Mesenchymal stem cell (in vitro differentiated cells and primary cell): ENCODE results near the gene MYOCOS.

Experiments used
- DNase-seq: peaks from one replicate; pipeline ENCODE4 v3.0.0-alpha.2; 2013
- H2AFZ ChIP-seq: one replicate; pipeline ENCODE4 v1.6.1; 2013; ENCODE audit warnings: low read depth, mild to moderate bottlenecking, control low read depth, inconsistent platforms, low read length, moderate library complexity
- H2AK5ac ChIP-seq: 2 replicates; pipeline ENCODE4 v1.6.1; 2013; ENCODE audit warnings: low read length, moderate library complexity, mild to moderate bottlenecking, inconsistent platforms; ENCODE audit not compliant: severe bottlenecking
- H2BK120ac ChIP-seq: one replicate; pipeline ENCODE4 v1.6.1; 2013; ENCODE audit warnings: low read depth, mild to moderate bottlenecking, inconsistent platforms, low read length, moderate library complexity
- H2BK12ac ChIP-seq, 2 experiments: one replicate each; pipeline ENCODE4 v1.6.1; 2013; ENCODE audit warnings: inconsistent platforms in 2 of 2, low read length in 2 of 2, mild to moderate bottlenecking in 2 of 2, moderate library complexity in 2 of 2, control low read depth in 1 of 2
- H2BK15ac ChIP-seq: one replicate; pipeline ENCODE4 v1.6.1; 2013; ENCODE audit warnings: mild to moderate bottlenecking, low read depth, inconsistent platforms; ENCODE audit not compliant: poor library complexity, severe bottlenecking
- H2BK5ac ChIP-seq: 2 replicates; pipeline ENCODE4 v1.6.1; 2013; ENCODE audit warnings: low read depth, mild to moderate bottlenecking, low read length, control low read depth, inconsistent platforms; ENCODE audit not compliant: poor library complexity, severe bottlenecking
- H3K14ac ChIP-seq, 2 experiments: one replicate each; pipeline ENCODE4 v1.6.1; 2013; ENCODE audit warnings: inconsistent platforms in 2 of 2, low read length in 2 of 2, control low read depth in 1 of 2, mild to moderate bottlenecking in 1 of 2, moderate library complexity in 1 of 2
- H3K18ac ChIP-seq, 2 experiments: one replicate each; pipeline ENCODE4 v1.6.1; 2013; ENCODE audit warnings: inconsistent platforms in 2 of 2, low read length in 2 of 2, control low read depth in 1 of 2, low read depth in 1 of 2, mild to moderate bottlenecking in 1 of 2
- H3K23ac ChIP-seq, 2 experiments: one replicate each; pipeline ENCODE4 v1.6.1; 2013; ENCODE audit warnings: inconsistent platforms in 2 of 2, low read length in 2 of 2, mild to moderate bottlenecking in 2 of 2, moderate library complexity in 2 of 2, control low read depth in 1 of 2
- H3K27ac ChIP-seq: 2 replicates; pipeline ENCODE4 v1.5.1; 2013; ENCODE audit warnings: mild to moderate bottlenecking, moderate library complexity, low read length, control low read depth, inconsistent platforms; ENCODE audit not compliant: poor library complexity, severe bottlenecking
- H3K27me3 ChIP-seq, 2 experiments: 2 replicates each; pipeline versions ENCODE4 v1.6.1 to v1.7.0; 2013; ENCODE audit warnings: low read length in 2 of 2, mild to moderate bottlenecking in 2 of 2, moderate library complexity in 2 of 2, control low read depth in 1 of 2, inconsistent platforms in 1 of 2; ENCODE audit not compliant: control insufficient read depth in 1 of 2, insufficient read depth in 1 of 2
- H3K36me3 ChIP-seq, 2 experiments: 2 replicates each; pipeline versions ENCODE4 v1.6.1 to v1.7.0; 2013; ENCODE audit warnings: low read length in 2 of 2, control low read depth in 1 of 2, inconsistent platforms in 1 of 2, low read depth in 1 of 2, mild to moderate bottlenecking in 1 of 2; ENCODE audit not compliant: insufficient read depth in 2 of 2, control insufficient read depth in 1 of 2
- H3K4ac ChIP-seq, 2 experiments: one replicate each; pipeline ENCODE4 v1.6.1; 2013; ENCODE audit warnings: inconsistent platforms in 2 of 2, low read length in 2 of 2, mild to moderate bottlenecking in 2 of 2, moderate library complexity in 2 of 2, control low read depth in 1 of 2, low read depth in 1 of 2
- H3K4me1 ChIP-seq: 2 replicates; pipeline ENCODE4 v1.6.1; 2013; ENCODE audit warnings: low read depth, low read length, control low read depth; ENCODE audit not compliant: control insufficient read depth, insufficient read depth
- H3K4me2 ChIP-seq: 2 replicates; pipeline ENCODE4 v1.6.1; 2013; ENCODE audit warnings: low read length, mild to moderate bottlenecking, inconsistent platforms; ENCODE audit not compliant: poor library complexity, severe bottlenecking
- H3K4me3 ChIP-seq, 2 experiments: 2 replicates each; pipeline versions ENCODE4 v1.5.1 to v1.7.0; 2013; ENCODE audit warnings: low read length in 2 of 2, mild to moderate bottlenecking in 2 of 2, control low read depth in 1 of 2, low read depth in 1 of 2; ENCODE audit not compliant: insufficient read depth in 1 of 2
- H3K79me1 ChIP-seq: replicated peaks from 2 replicates; pipeline ENCODE4 v1.6.1; 2013; ENCODE audit warnings: mild to moderate bottlenecking, control low read depth, low read length, inconsistent platforms; ENCODE audit not compliant: poor library complexity, severe bottlenecking
- H3K9ac ChIP-seq: 2 replicates; pipeline ENCODE4 v1.7.0; 2013; ENCODE audit warnings: mild to moderate bottlenecking, low read length, moderate library complexity
- H3K9me3 ChIP-seq: 2 replicates; pipeline ENCODE4 v1.7.0; 2013; ENCODE audit warnings: mild to moderate bottlenecking, low read length; ENCODE audit not compliant: control insufficient read depth
- H4K8ac ChIP-seq: one replicate; pipeline ENCODE4 v1.6.1; 2013; ENCODE audit warnings: inconsistent platforms, mild to moderate bottlenecking, low read length, moderate library complexity
- H4K91ac ChIP-seq: one replicate; pipeline ENCODE4 v1.6.1; 2013; ENCODE audit warnings: mild to moderate bottlenecking, low read length, inconsistent platforms
- WGBS: methylation state at CpG from one replicate; pipeline ENCODE4 v1.1.7; 2013; ENCODE audit warnings: mixed read lengths; 5-methylcytosine and 5-hydroxymethylcytosine counted together

Gene MYOCOS

DNA sequence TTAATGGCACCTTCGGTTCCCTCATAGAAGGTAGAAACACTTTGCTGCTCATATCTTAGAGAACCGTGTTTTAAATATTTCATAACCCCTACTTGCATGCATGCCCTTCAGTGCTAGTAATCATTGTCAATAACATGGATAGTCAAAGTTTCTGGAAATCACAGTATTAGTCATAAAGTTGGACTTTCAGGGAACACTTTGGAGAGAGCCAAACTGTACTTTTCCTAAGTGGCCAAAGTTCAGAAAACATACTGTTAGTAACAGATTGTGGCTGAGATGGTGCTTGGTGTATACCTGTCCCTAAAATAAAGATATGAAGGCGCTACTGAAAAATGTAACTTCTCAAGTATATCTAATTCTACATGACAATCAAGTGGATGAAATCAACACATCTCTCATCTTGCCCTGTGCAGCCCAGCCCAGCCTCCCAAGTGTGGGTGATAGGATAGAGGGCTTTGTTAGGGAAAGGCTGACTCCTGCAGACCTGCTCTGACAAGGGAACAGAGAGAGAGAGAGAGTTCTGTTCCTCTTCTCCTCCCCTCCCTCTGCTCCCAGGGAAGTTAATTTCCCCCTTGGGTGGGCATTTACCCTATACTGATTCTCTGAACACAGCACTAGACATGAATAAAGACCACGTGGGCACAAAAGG is 16.0 kb downstream of the MYOCOS start:
- Histone ChIP-seq H2BK120ac (no peak overlapping the region), H3K4me3 (no peak overlapping the region), H2AK5ac (no peak overlapping the region), H3K27me3 (peaks cover 0 to 9% of the 10 kb centered on the region in 2 experiments), H2BK5ac (no peak overlapping the region), H3K27ac (no peak overlapping the region), H4K91ac (no peak overlapping the region), H3K23ac (no peak overlapping the region), H3K4ac (no peak overlapping the region), H3K9ac (peak overlapping the region; percentile 50), H3K4me1 (no peaks in the 10 kb centered on the region), H2BK15ac (no peak overlapping the region), H2BK12ac (no peak overlapping the region), H3K79me1 (no peaks in the 10 kb centered on the region), H2AFZ (no peak overlapping the region), H3K18ac (no peak overlapping the region), H3K14ac (no peak overlapping the region), H4K8ac (no peak overlapping the region), H3K9me3 (no peaks in the 10 kb centered on the region), H3K36me3 (no peaks in the 10 kb centered on the region), H3K4me2 (no peak overlapping the region)
- 75% methylated on average over 2 of the region's 4 CpGs for WGBS
- DNase-seq: no peak

DNA sequence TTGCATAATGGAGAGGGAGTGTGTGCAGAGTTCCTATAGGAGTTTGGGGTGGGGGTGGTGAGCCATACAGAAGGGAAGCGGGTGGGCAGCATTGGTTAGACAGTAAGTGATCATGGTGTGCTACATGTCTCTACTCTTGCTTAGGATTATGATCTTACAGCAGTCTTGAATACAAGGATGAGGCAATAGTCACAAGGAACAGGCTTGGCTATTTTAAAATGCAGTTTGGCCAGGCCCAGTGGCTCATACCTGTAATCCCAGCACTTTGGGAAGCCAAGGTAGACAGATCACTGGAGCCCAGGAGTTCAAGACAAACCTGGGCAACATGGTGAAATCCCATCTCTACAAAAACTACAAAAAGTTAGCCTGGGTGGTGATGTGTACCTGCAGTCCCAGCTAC is 18.2 kb downstream of the MYOCOS start:
- H3K36me3 ChIP-seq: no peaks in the 10 kb centered on the region
- no peak overlapping the region for H3K4me2 ChIP-seq
- no peak overlapping the region for H3K9ac ChIP-seq
- H3K27me3 ChIP-seq: peaks cover 0 to 10% of the 10 kb centered on the region in 2 experiments
- H3K4me1 ChIP-seq: peaks cover 2% of the 10 kb centered on the region
- no peak for DNase-seq
- H2BK5ac ChIP-seq: no peak overlapping the region
- H3K9me3 ChIP-seq: no peaks in the 10 kb centered on the region
- no peak overlapping the region for H3K4ac ChIP-seq
- no peak overlapping the region for H3K27ac ChIP-seq
- no peak overlapping the region for H2AFZ ChIP-seq
- WGBS: 90% methylated on average over 1 of the region's 1 CpG
- H2BK120ac ChIP-seq: no peak overlapping the region
- H3K14ac ChIP-seq: no peak overlapping the region
- H4K8ac ChIP-seq: no peak overlapping the region
- H2AK5ac ChIP-seq: no peak overlapping the region
- no peaks in the 10 kb centered on the region for H3K79me1 ChIP-seq
- H2BK15ac ChIP-seq: no peak overlapping the region
- no peak overlapping the region for H3K18ac ChIP-seq
- no peak overlapping the region for H3K4me3 ChIP-seq
- H4K91ac ChIP-seq: no peak overlapping the region
- H2BK12ac ChIP-seq: no peak overlapping the region
- H3K23ac ChIP-seq: no peak overlapping the region

DNA sequence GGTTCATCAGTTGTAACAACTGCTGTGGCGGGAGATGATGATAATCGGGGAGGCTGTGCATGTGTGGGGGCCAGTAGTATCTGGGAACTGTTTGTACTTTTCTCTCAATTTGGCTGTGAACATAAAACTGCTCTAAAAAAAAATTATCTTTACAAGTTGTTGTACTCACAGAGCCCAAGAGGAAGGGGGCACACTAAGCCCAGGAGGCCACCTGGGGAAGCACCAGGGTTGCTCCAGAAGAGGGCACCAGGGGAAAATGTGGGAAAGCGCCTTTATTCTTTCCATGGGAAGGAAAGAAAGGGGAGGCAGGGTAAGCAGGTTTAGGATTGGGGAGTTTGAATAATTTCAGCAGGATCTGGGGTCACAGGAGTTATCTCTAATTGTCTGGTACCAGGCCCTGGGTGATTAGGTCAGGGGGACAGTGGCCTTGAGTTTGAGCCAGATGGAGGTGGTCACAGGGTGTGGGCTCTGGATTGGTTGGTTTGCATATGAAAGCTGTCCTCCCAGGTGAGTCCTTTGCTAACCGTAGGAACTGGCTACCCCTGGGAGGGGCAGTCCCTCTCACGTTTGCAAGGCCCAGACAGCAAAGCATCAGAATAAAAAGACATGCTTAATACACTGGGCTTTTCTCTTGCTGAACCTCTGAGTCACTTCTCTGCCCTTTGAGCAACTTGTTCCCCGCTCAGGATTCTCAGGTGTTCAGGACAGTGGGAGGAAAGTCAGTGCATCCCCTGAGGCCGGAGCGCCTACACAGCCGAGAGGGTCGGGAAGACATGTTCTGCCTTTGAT is 19.2 kb downstream of the MYOCOS start:
- peaks cover 0 to 10% of the 10 kb centered on the region in 2 experiments for H3K27me3 ChIP-seq
- no peak overlapping the region for H3K18ac ChIP-seq
- no peak overlapping the region for H3K27ac ChIP-seq
- no peak overlapping the region for H3K23ac ChIP-seq
- H2BK120ac ChIP-seq: no peak overlapping the region
- H3K4ac ChIP-seq: no peak overlapping the region
- H3K4me3 ChIP-seq: no peak overlapping the region
- H3K4me1 ChIP-seq: peaks cover 3% of the 10 kb centered on the region
- no peak overlapping the region for H4K91ac ChIP-seq
- H2AFZ ChIP-seq: no peak overlapping the region
- H3K9me3 ChIP-seq: no peaks in the 10 kb centered on the region
- H3K14ac ChIP-seq: no peak overlapping the region
- H2AK5ac ChIP-seq: no peak overlapping the region
- H4K8ac ChIP-seq: no peak overlapping the region
- H3K4me2 ChIP-seq: no peak overlapping the region
- H3K9ac ChIP-seq: no peak overlapping the region
- H2BK5ac ChIP-seq: no peak overlapping the region
- H2BK15ac ChIP-seq: no peak overlapping the region
- H2BK12ac ChIP-seq: no peak overlapping the region
- H3K79me1 ChIP-seq: no peaks in the 10 kb centered on the region
- H3K36me3 ChIP-seq: no peaks in the 10 kb centered on the region
- no peak for DNase-seq
- 53% methylated on average over 8 of the region's 10 CpGs for WGBS

DNA sequence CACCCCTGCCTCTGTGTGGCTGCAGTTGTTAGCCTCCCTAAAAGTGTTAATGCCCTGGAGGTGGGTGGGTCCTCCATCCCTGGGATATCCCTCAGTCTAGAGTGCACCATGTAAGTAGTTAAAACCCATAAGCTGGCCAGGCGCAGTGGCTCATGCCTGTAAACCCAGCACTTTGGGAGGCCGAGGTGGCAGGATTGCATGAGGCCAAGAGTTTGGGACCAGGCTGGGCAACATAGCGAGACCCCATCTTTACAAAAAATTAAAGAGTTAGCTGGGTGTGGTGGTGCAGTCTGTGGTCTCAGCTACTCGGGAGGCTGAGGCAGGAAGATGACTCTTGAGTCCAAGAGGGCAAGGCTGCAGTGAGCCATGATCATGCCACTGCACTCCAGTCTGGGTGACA is 20.2 kb downstream of the MYOCOS start:
- no peak overlapping the region for H3K14ac ChIP-seq
- no peak overlapping the region for H2BK120ac ChIP-seq
- H3K36me3 ChIP-seq: no peaks in the 10 kb centered on the region
- no peak overlapping the region for H4K91ac ChIP-seq
- H3K9ac ChIP-seq: no peak overlapping the region
- WGBS: 88% methylated on average over 4 of the region's 4 CpGs
- no peak overlapping the region for H3K4me3 ChIP-seq
- H3K27me3 ChIP-seq: peaks cover 0 to 10% of the 10 kb centered on the region in 2 experiments
- H3K23ac ChIP-seq: no peak overlapping the region
- H2BK12ac ChIP-seq: no peak overlapping the region
- no peaks in the 10 kb centered on the region for H3K9me3 ChIP-seq
- no peak overlapping the region for H2BK5ac ChIP-seq
- H2BK15ac ChIP-seq: no peak overlapping the region
- H3K18ac ChIP-seq: no peak overlapping the region
- no peak overlapping the region for H2AK5ac ChIP-seq
- H3K4ac ChIP-seq: no peak overlapping the region
- H4K8ac ChIP-seq: no peak overlapping the region
- no peak overlapping the region for H3K4me2 ChIP-seq
- no peaks in the 10 kb centered on the region for H3K79me1 ChIP-seq
- no peak overlapping the region for H2AFZ ChIP-seq
- H3K27ac ChIP-seq: no peak overlapping the region
- DNase-seq: no peak
- peaks cover 3% of the 10 kb centered on the region for H3K4me1 ChIP-seq
